Activated gamma-delta T cell (primary cell): ENCODE measurements around the gene LRRK1.

Source experiments
- DNase-seq: peaks from one replicate; lab custom pipeline; 2025; lab: John Stamatoyannopoulos, UW

LRRK1 gene

GRCh38 chr15:101114610-101115009, 195.5 kb downstream of the LRRK1 start:
- DNase-seq = no peak

- no peak for DNase-seq
These were observed 196.2 kb downstream of the LRRK1 start for GRCh38 chr15:101115393-101115785.

DNA sequence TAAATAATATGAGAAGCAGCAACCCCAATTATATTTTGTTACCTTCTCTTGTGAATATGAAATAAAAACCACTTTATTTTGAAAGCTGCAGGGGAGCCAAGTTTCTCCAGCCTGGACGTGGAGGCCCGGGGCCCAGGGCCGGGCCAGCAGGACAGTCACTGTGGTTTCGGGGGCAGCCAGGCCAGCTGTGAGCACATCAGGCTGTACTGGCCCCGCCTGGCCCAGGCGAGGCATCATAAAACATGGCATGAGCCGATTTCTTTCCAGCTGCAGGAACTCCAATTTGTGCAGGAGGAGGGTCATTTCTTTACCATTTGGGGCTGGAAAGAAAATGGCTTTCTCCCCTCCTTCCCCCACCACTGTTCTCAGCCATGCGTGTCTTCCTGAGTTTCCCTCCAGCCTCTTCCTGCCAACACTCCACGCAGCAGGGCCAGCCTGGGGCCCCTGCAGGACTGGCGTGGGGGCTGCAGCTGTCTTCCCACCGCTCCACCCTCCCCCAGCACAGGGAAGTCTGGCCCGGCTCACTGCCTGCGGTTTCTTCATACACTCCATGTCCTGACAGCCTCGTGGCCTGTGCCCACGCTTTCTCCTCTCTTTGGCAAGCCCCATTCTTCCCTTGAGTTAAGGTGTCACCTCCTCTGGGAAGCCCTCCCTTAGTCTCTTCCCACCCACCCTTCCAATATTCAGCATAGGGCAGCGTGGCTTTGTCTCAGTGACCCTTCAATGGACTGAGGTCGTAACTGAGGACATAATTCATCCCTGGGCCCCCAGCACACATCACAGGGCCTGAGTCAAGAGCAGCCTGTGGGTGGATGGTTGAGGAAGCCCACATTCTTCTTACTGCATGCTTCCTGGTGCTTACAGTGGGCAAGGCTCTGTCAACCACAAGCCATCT, 196.9 kb downstream of the LRRK1 start:
- no peak for DNase-seq

- no peak for DNase-seq
These were observed 197.5 kb downstream of the LRRK1 start for GRCh38 chr15:101116681-101116976.

- DNase-seq = no peak
These were observed 199.0 kb downstream of the LRRK1 start for GRCh38 chr15:101118116-101118515.

GRCh38 chr15:101118615-101119014, 199.5 kb downstream of the LRRK1 start:
- no peak for DNase-seq

DNA sequence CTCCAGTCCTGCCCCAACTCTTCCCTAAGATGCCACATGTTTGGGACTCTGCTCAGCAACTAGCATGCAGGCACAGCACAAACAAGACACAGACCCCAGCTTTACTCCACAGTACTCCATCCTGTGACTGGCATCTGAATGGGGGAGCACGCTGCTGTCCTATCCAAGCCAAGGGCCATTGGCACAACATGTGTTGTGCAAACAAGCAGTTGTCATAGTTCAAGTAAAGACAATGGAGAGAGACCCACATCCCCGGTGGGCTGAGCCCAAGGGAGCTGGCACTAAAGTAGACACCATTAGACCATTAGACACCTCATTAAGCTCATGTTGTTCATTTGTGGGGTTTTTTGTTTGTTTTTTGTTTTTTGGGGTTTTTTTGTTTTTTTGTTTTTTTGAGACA, 200.0 kb downstream of the LRRK1 start:
- DNase-seq = no peak
